IMR-90 (cell line): ENCODE data around the gene NALCN. TPM values are rescaled to one million over a fixed set of nuclear protein-coding genes. Genes with fewer than 3 reads are reported as not detected.

Experiments
- ATAC-seq: fragments of 200-7000 bp; cut with Tn5 transposase; 2 replicates; pipeline ENCODE4 v1.9.1; 2020; ENCODE audit warnings: low read depth, mild to moderate bottlenecking, moderate library complexity
- BruUV-seq: library from RNA; stranded (reverse); fragments of 400-500 nt; replicated peaks from 2 replicates; lab custom pipeline; 2021; lab: Mats Ljungman, UMichigan
- CTCF ChIA-PET: fragments of 300-600 bp; formaldehyde crosslinking; extraction: SDS; loops from one replicate; lab custom pipeline; 2021; ENCODE audit warnings: antibody characterized with exemption; lab: Yijun Ruan, JAX
- POLR2A ChIA-PET: fragments of 300-600 bp; sonication (Branson Sonifier 250); formaldehyde crosslinking; loops from one replicate; lab custom pipeline; 2022; ENCODE audit warnings: antibody characterized with exemption; ENCODE audit not compliant: unreplicated experiment; lab: Charles Lee
- DNase-seq: peaks from one replicate; pipeline ENCODE4 v3.0.0; 2013
- H2AFZ ChIP-seq: replicated peaks from 2 replicates; pipeline ENCODE3; 2013; ENCODE audit warnings: low read length, mild to moderate bottlenecking; ENCODE audit not compliant: poor library complexity
- H2AK5ac ChIP-seq: 2 replicates; pipeline ENCODE4 v1.6.1; 2013; ENCODE audit warnings: low read depth, low read length, inconsistent platforms
- H2AK9ac ChIP-seq: replicated peaks from 2 replicates; pipeline ENCODE3; 2013; ENCODE audit warnings: mild to moderate bottlenecking, low read depth, low read length, moderate library complexity; ENCODE audit not compliant: poor library complexity
- H2BK120ac ChIP-seq: 2 replicates; pipeline ENCODE4 v1.6.1; 2013; ENCODE audit warnings: low read depth, low read length, inconsistent platforms
- H2BK15ac ChIP-seq: 3 replicates; pipeline ENCODE4 v1.6.1; 2013; ENCODE audit warnings: low read depth, low read length, inconsistent platforms
- H2BK20ac ChIP-seq: 2 replicates; pipeline ENCODE4 v1.6.1; 2013; ENCODE audit warnings: low read depth, mild to moderate bottlenecking, inconsistent platforms, low read length, moderate library complexity
- H2BK5ac ChIP-seq: 2 replicates; pipeline ENCODE4 v1.6.1; 2013; ENCODE audit warnings: mild to moderate bottlenecking, low read depth, low read length, inconsistent platforms; ENCODE audit not compliant: poor library complexity, severe bottlenecking
- H3K14ac ChIP-seq: replicated peaks from 2 replicates; pipeline ENCODE4 v1.6.1; 2013; ENCODE audit warnings: low read depth, low read length, inconsistent platforms
- H3K18ac ChIP-seq: 2 replicates; pipeline ENCODE4 v1.6.1; 2013; ENCODE audit warnings: low read depth, low read length, control low read depth
- H3K23ac ChIP-seq: 2 replicates; pipeline ENCODE4 v1.6.1; 2013; ENCODE audit warnings: low read depth, low read length, inconsistent platforms
- H3K27ac ChIP-seq: 2 replicates; pipeline ENCODE4 v1.5.1; 2013; ENCODE audit warnings: mild to moderate bottlenecking, control low read depth, low read length; ENCODE audit not compliant: insufficient read depth
- H3K27me3 ChIP-seq: 2 replicates; pipeline ENCODE4 v1.6.1; 2013; ENCODE audit warnings: low read length; ENCODE audit not compliant: control insufficient read depth, insufficient read depth
- H3K36me3 ChIP-seq: 2 replicates; pipeline ENCODE4 v1.6.1; 2013; ENCODE audit warnings: low read length, mixed read lengths; ENCODE audit not compliant: control insufficient read depth, insufficient read depth
- H3K4ac ChIP-seq: 2 replicates; pipeline ENCODE4 v1.6.1; 2013; ENCODE audit warnings: low read depth, low read length, inconsistent platforms
- H3K4me1 ChIP-seq: 2 replicates; pipeline ENCODE4 v1.6.1; 2013; ENCODE audit warnings: low read length, mixed read lengths; ENCODE audit not compliant: control insufficient read depth, insufficient read depth
- H3K4me2 ChIP-seq: 2 replicates; pipeline ENCODE4 v1.6.1; 2013; ENCODE audit warnings: low read depth, mild to moderate bottlenecking, control low read depth, low read length, moderate library complexity
- H3K4me3 ChIP-seq: 2 replicates; pipeline ENCODE4 v1.5.1; 2013; ENCODE audit warnings: low read depth, mild to moderate bottlenecking, control low read depth, low read length, moderate library complexity; ENCODE audit not compliant: insufficient read depth
- H3K56ac ChIP-seq: 2 replicates; pipeline ENCODE4 v1.6.1; 2013; ENCODE audit warnings: low read length, inconsistent platforms; ENCODE audit not compliant: insufficient read depth; ENCODE audit errors: extremely low read depth
- H3K79me1 ChIP-seq, 2 experiments: 2 replicates each; pipeline ENCODE4 v1.6.1; 2013; ENCODE audit warnings: low read length in 2 of 2, inconsistent platforms in 1 of 2, low read depth in 1 of 2
- H3K9ac ChIP-seq: 2 replicates; pipeline ENCODE4 v1.6.1; 2013; ENCODE audit warnings: low read depth, low read length, control low read depth
- H3K9me1 ChIP-seq: 2 replicates; pipeline ENCODE4 v1.6.1; 2013; ENCODE audit warnings: low read length, inconsistent platforms; ENCODE audit not compliant: insufficient read depth
- H3K9me3 ChIP-seq: 2 replicates; pipeline ENCODE4 v1.6.1; 2013; ENCODE audit warnings: low read length; ENCODE audit not compliant: control insufficient read depth, insufficient read depth
- H4K20me1 ChIP-seq: 2 replicates; pipeline ENCODE4 v1.6.1; 2013; ENCODE audit warnings: low read length, inconsistent platforms; ENCODE audit not compliant: insufficient read depth
- H4K5ac ChIP-seq: 2 replicates; pipeline ENCODE4 v1.6.1; 2013; ENCODE audit warnings: mild to moderate bottlenecking, low read depth, low read length, control low read depth
- H4K8ac ChIP-seq, 2 experiments: 2 replicates each; pipeline ENCODE4 v1.6.1; 2013; ENCODE audit warnings: low read depth in 2 of 2, low read length in 2 of 2, control low read depth in 1 of 2, inconsistent platforms in 1 of 2
- H4K91ac ChIP-seq: 2 replicates; pipeline ENCODE4 v1.6.1; 2013; ENCODE audit warnings: low read depth, low read length, inconsistent platforms; ENCODE audit not compliant: insufficient read depth
- CEBPB ChIP-seq: IDR thresholded peaks from 2 replicates; pipeline ENCODE4 v1.6.1; 2012; ENCODE audit warnings: low read depth, low read length, improper control_type of control experiment
- CHD1 ChIP-seq: IDR thresholded peaks from 2 replicates; pipeline ENCODE4 v1.6.1; 2012; ENCODE audit warnings: low read depth, low read length, improper control_type of control experiment
- CTCF ChIP-seq: conservative IDR thresholded peaks from 2 replicates; pipeline ENCODE4 v1.5.1; 2012; ENCODE audit warnings: mild to moderate bottlenecking, low read depth, low read length, improper control_type of control experiment
- FOS ChIP-seq: fragments of 150-350 bp; IDR thresholded peaks from 2 replicates; pipeline ENCODE4 v1.6.1; 2016; ENCODE audit warnings: low read depth, low read length
- MAFK ChIP-seq: IDR thresholded peaks from 2 replicates; pipeline ENCODE4 v1.6.1; 2012; ENCODE audit warnings: low read depth, low read length, improper control_type of control experiment
- MAZ ChIP-seq: IDR thresholded peaks from 2 replicates; pipeline ENCODE4 v1.6.1; 2012; ENCODE audit warnings: low read depth, mild to moderate bottlenecking, low read length, improper control_type of control experiment, moderate library complexity, borderline replicate concordance
- NFE2L2 ChIP-seq: fragments of 150-350 bp; IDR thresholded peaks from 2 replicates; pipeline ENCODE4 v1.6.1; 2016; ENCODE audit warnings: low read depth, mild to moderate bottlenecking, low read length
- POLR2A ChIP-seq: IDR thresholded peaks from 2 replicates; pipeline ENCODE4 v1.6.1; 2012; ENCODE audit warnings: mild to moderate bottlenecking, low read depth, low read length
- RCOR1 ChIP-seq: IDR thresholded peaks from 2 replicates; pipeline ENCODE4 v1.6.1; 2012; ENCODE audit warnings: mild to moderate bottlenecking, low read length, improper control_type of control experiment; ENCODE audit not compliant: insufficient replicate concordance
- USF2 ChIP-seq: fragments of 150-350 bp; IDR thresholded peaks from 2 replicates; pipeline ENCODE4 v1.6.1; 2017; ENCODE audit warnings: mild to moderate bottlenecking, antibody characterized with exemption, low read length, low read depth
- WGBS, 2 experiments: methylation state at CpG; one replicate each; pipeline versions ENCODE4 v1.1.5 to v1.1.7; 2013; ENCODE audit warnings: missing lambda C conversion rate in 2 of 2; ENCODE audit not compliant: insufficient read length in 1 of 2; ENCODE audit errors: extremely low coverage in 2 of 2; 5-methylcytosine and 5-hydroxymethylcytosine counted together
- dilution Hi-C: fragments of 300-500 bp; cut with HindIII; formaldehyde crosslinking; loops from one replicate; pipeline ENCODE4 v1.14.3; 2018; ENCODE audit warnings: low sequenced_read_pairs; ENCODE audit not compliant: unreplicated experiment
- in situ Hi-C: fragments of 300-500 bp; cut with MboI; formaldehyde crosslinking; loops from 3 replicates; pipeline ENCODE4 v1.14.3; 2019; ENCODE audit warnings: low sequenced_read_pairs, inconsistent platforms, mixed read lengths
- intact Hi-C: fragments of 100-400 bp; cut with micrococcal nuclease; formaldehyde crosslinking; loops from 2 replicates; pipeline ENCODE4 v1.10.0; 2022
- polyA plus RNA-seq, 3 experiments: library from polyadenylated mRNA; depleted of rRNA; stranded (reverse); fragments of >200 nt; gene quantifications; 2 replicates each; pipeline ENCODE4 v1.2.3, GENCODE V29; 2012; ENCODE audit warnings: low replicate concordance in 1 of 3
- total RNA-seq: library from RNA; depleted of rRNA; stranded (reverse); fragments of >200 nt; gene quantifications from 2 replicates; pipeline ENCODE4 v1.2.3, GENCODE V29; 2012

The NALCN gene
- total and polyA plus RNA-seq, 2 of the 4 experiments (the other 2 are of a cell fraction): 2.9 to 4.8 TPM

- Histone ChIP-seq H2BK120ac (no peak overlapping the region), H3K56ac (no peak overlapping the region), H4K20me1 (no peaks in the 10 kb centered on the region), H3K9me1 (no peaks in the 10 kb centered on the region), H4K91ac (no peak overlapping the region), H2BK15ac (no peak overlapping the region), H2AFZ (no peak overlapping the region), H2BK5ac (no peak overlapping the region), H3K18ac (no peak overlapping the region), H3K4me1 (peaks cover 2% of the 10 kb centered on the region; the same call in 1 of the 2 replicates), H3K23ac (no peak overlapping the region), H3K4me3 (no peak overlapping the region), H3K36me3 (no peaks in the 10 kb centered on the region), H2BK20ac (no peak overlapping the region), H3K9me3 (no peaks in the 10 kb centered on the region), H2AK9ac (no peak overlapping the region), H4K5ac (no peak overlapping the region), H4K8ac (no peak overlapping the region), H3K9ac (no peak overlapping the region), H3K14ac (no peak overlapping the region), H3K79me1 (no peaks in the 10 kb centered on the region), H3K27me3 (no peaks in the 10 kb centered on the region), H3K27ac (no peak overlapping the region), H2AK5ac (no peak overlapping the region), H3K4ac (no peak overlapping the region), H3K4me2 (no peak overlapping the region)
- WGBS, 2 experiments: no CpG with 5 or more reads among the region's 5 CpGs
- TF ChIP-seq CEBPB (no peak), MAZ (no peak), RCOR1 (no peak), NFE2L2 (no peak), CTCF (no peak), CHD1 (no peak), POLR2A (no peak), FOS (no peak), MAFK (no peak), USF2 (no peak)
- in situ Hi-C loops: no loop called here
- intact Hi-C loops: loop anchor here (5.0 kb wide), 2 partner anchors 35 to 265 kb away; partner anchors contain the start of gene ITGBL1
- BruUV-seq: no TSS peak
- DNase-seq (no peak), ATAC-seq (no peak)
- dilution Hi-C loops: no loop called here
- ChIA-PET CTCF (no interaction called here), POLR2A (no interaction called here)
These were observed 1.2 kb upstream of the NALCN start for GRCh38 chr13:101417501-101417900.
